MM.1S (cell line): ENCODE data around the gene TBC1D13.

Experiments
- EZH2 ChIP-seq: fragments of 300-600 bp; sonication (generic); optimal IDR thresholded peaks from 2 replicates; pipeline ENCODE3; 2017; ENCODE audit warnings: low read depth, mild to moderate bottlenecking, antibody characterized with exemption, low read length, mixed read lengths
- EZH2phosphoT487 ChIP-seq: fragments of 300-600 bp; sonication (generic); IDR thresholded peaks from 2 replicates; pipeline ENCODE4 v1.6.1; 2018; ENCODE audit warnings: antibody characterized with exemption, low read length
- TF ChIP-seq, protein P1 (sequence below): fragments of 300-600 bp; sonication (generic); IDR thresholded peaks from 2 replicates; pipeline ENCODE4 v1.5.1; 2016; ENCODE audit warnings: antibody characterized with exemption, low read length, mixed read lengths

- TF ChIP-seq, protein P1, sequence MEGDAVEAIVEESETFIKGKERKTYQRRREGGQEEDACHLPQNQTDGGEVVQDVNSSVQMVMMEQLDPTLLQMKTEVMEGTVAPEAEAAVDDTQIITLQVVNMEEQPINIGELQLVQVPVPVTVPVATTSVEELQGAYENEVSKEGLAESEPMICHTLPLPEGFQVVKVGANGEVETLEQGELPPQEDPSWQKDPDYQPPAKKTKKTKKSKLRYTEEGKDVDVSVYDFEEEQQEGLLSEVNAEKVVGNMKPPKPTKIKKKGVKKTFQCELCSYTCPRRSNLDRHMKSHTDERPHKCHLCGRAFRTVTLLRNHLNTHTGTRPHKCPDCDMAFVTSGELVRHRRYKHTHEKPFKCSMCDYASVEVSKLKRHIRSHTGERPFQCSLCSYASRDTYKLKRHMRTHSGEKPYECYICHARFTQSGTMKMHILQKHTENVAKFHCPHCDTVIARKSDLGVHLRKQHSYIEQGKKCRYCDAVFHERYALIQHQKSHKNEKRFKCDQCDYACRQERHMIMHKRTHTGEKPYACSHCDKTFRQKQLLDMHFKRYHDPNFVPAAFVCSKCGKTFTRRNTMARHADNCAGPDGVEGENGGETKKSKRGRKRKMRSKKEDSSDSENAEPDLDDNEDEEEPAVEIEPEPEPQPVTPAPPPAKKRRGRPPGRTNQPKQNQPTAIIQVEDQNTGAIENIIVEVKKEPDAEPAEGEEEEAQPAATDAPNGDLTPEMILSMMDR, result no peak
- TF ChIP-seq EZH2phosphoT487, result no peak
- no peak for TF ChIP-seq EZH2
Observed at GRCh38 chr9:128781187-128782070, 5.6 kb upstream of the TBC1D13 start.
